Parathyroid adenoma (tissue), 2 donors: ENCODE measurements around the gene DESI2.
"Not testable (repeated sequence)": the region's sequence is repeated elsewhere in the genome, so short reads cannot be mapped to it uniquely, and the experiment has no call there.

ENCODE experiments used
- H2AFZ ChIP-seq: fragments of 300-600 bp; sonication (generic); one replicate; pipeline ENCODE4 v1.7.0; 2017; ENCODE audit warnings: antibody characterized with exemption, mild to moderate bottlenecking
- H3K27ac ChIP-seq: fragments of 300-600 bp; sonication (generic); one replicate; pipeline ENCODE4 v1.7.0; 2017
- H3K27me3 ChIP-seq: fragments of 300-600 bp; sonication (generic); one replicate; pipeline ENCODE4 v1.7.0; 2017; ENCODE audit warnings: low read length; ENCODE audit not compliant: control insufficient read depth, insufficient read depth
- H3K36me3 ChIP-seq: fragments of 300-600 bp; sonication (generic); one replicate; pipeline ENCODE4 v1.7.0; 2017; ENCODE audit warnings: low read length; ENCODE audit not compliant: control insufficient read depth, insufficient read depth
- H3K4me1 ChIP-seq: fragments of 300-600 bp; sonication (generic); one replicate; pipeline ENCODE4 v1.7.0; 2017; ENCODE audit warnings: control low read depth
- H3K4me2 ChIP-seq: fragments of 300-600 bp; sonication (generic); one replicate; pipeline ENCODE4 v1.7.0; 2017; ENCODE audit warnings: low read length
- H3K4me3 ChIP-seq: fragments of 300-600 bp; sonication (generic); one replicate; pipeline ENCODE4 v1.7.0; 2017; ENCODE audit warnings: low read depth, low read length
- H3K79me2 ChIP-seq: fragments of 300-600 bp; sonication (generic); one replicate; pipeline ENCODE4 v1.7.0; 2017; ENCODE audit warnings: control low read depth
- H3K9ac ChIP-seq: fragments of 300-600 bp; sonication (generic); one replicate; pipeline ENCODE4 v1.7.0; 2017; ENCODE audit warnings: mild to moderate bottlenecking
- H3K9me3 ChIP-seq: fragments of 300-600 bp; sonication (generic); one replicate; pipeline ENCODE4 v1.7.0; 2017; ENCODE audit warnings: low read length; ENCODE audit not compliant: control insufficient read depth
- CTCF ChIP-seq: fragments of 300-600 bp; sonication (generic); IDR thresholded peaks from one replicate; pipeline ENCODE4 v1.7.0; 2017; ENCODE audit warnings: antibody characterized with exemption, mild to moderate bottlenecking
- donor health status: primary hyperparathyroidism.

DESI2 gene

GRCh38 chr1:244664353-244664752, 11.4 kb downstream of the DESI2 start:
- Histone ChIP-seq H3K36me3 (no peaks in the 10 kb centered on the region), H3K4me3 (no peak overlapping the region), H3K9ac (no peak overlapping the region), H3K4me1 (no peaks in the 10 kb centered on the region), H3K4me2 (no peak overlapping the region), H3K9me3 (no peaks in the 10 kb centered on the region), H3K27me3 (no peaks in the 10 kb centered on the region), H2AFZ (no peak overlapping the region), H3K79me2 (peaks cover 13% of the 10 kb centered on the region), H3K27ac (no peak overlapping the region)
- no peak for TF ChIP-seq CTCF

GRCh38 chr1:244665771-244666217, 12.9 kb downstream of the DESI2 start:
- H3K9me3 ChIP-seq = no peaks in the 10 kb centered on the region
- no peak for TF ChIP-seq CTCF
- H3K36me3 ChIP-seq = no peaks in the 10 kb centered on the region
- H3K27me3 ChIP-seq = no peaks in the 10 kb centered on the region
- H2AFZ ChIP-seq = no peak overlapping the region
- H3K79me2 ChIP-seq = peaks cover 9% of the 10 kb centered on the region
- no peak overlapping the region for H3K9ac ChIP-seq
- H3K4me1 ChIP-seq = no peaks in the 10 kb centered on the region
- H3K4me3 ChIP-seq = no peak overlapping the region
- no peak overlapping the region for H3K27ac ChIP-seq
- peak overlapping the region; percentile 4 for H3K4me2 ChIP-seq

GRCh38 chr1:244666672-244667418, 13.9 kb downstream of the DESI2 start:
- not testable (repeated sequence) for H3K4me2 ChIP-seq, H3K27me3 ChIP-seq, H2AFZ ChIP-seq, H3K79me2 ChIP-seq, H3K4me3 ChIP-seq, H3K9me3 ChIP-seq, H3K9ac ChIP-seq, H3K4me1 ChIP-seq, H3K27ac ChIP-seq, H3K36me3 ChIP-seq

GRCh38 chr1:244667797-244668196, 14.9 kb downstream of the DESI2 start:
- Histone ChIP-seq H3K9ac (no peak overlapping the region), H3K4me3 (no peak overlapping the region), H3K4me1 (no peaks in the 10 kb centered on the region), H3K79me2 (peaks cover 8% of the 10 kb centered on the region), H3K27me3 (no peaks in the 10 kb centered on the region), H3K4me2 (no peak overlapping the region), H3K27ac (no peak overlapping the region), H3K36me3 (no peaks in the 10 kb centered on the region), H3K9me3 (no peaks in the 10 kb centered on the region), H2AFZ (no peak overlapping the region)
- TF ChIP-seq CTCF = no peak

- H3K36me3 ChIP-seq = no peaks in the 10 kb centered on the region
- H3K79me2 ChIP-seq = peaks cover 4% of the 10 kb centered on the region
- H3K27me3 ChIP-seq = no peaks in the 10 kb centered on the region
- H3K9me3 ChIP-seq = no peaks in the 10 kb centered on the region
- H3K27ac ChIP-seq = no peak overlapping the region
- no peak overlapping the region for H3K4me3 ChIP-seq
- no peak overlapping the region for H3K9ac ChIP-seq
- H3K4me2 ChIP-seq = no peak overlapping the region
- no peaks in the 10 kb centered on the region for H3K4me1 ChIP-seq
- H2AFZ ChIP-seq = no peak overlapping the region
- TF ChIP-seq CTCF = no peak
Measured at GRCh38 chr1:244672946-244673682, 20.2 kb downstream of the DESI2 start.
